Measurements from ENCODE around the gene RADIL.
A peak's percentile ranks its signal among the peaks of the same experiment; 100 is the strongest.

RADIL gene

GRCh38 chr7:4849390-4849789, 34.1 kb downstream of the RADIL start:
- DNase-seq = no peak

GRCh38 chr7:4845740-4846142, 37.8 kb downstream of the RADIL start:
- DNase-seq = no peak

- DNase-seq = no peak
Measured at GRCh38 chr7:4842319-4843064, 41.0 kb downstream of the RADIL start.

DNA sequence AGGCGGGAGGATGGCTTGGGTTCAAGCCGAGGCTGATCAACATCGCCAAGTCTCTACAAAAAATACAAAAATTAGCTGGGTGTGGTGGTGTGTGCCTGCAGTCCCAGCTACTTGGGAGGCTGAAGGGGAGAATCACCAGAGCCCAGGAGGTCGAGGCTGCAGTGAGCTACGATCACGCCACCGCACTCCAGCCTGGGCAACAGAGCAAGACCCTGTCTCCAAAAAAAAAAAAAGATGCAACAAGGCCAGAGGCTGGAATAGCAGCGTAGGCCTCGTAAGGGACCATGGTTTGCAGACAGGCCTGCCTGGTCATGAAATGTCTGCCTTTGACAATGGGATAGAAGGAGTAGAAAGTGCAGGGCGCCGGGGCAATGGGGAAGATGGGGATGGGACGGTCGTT, 41.7 kb downstream of the RADIL start:
- DNase-seq = no peak

- no peak for DNase-seq
Measured at GRCh38 chr7:4841007-4841784, 42.3 kb downstream of the RADIL start.

GRCh38 chr7:4840079-4840501, 43.4 kb downstream of the RADIL start:
- no peak for DNase-seq

DNA sequence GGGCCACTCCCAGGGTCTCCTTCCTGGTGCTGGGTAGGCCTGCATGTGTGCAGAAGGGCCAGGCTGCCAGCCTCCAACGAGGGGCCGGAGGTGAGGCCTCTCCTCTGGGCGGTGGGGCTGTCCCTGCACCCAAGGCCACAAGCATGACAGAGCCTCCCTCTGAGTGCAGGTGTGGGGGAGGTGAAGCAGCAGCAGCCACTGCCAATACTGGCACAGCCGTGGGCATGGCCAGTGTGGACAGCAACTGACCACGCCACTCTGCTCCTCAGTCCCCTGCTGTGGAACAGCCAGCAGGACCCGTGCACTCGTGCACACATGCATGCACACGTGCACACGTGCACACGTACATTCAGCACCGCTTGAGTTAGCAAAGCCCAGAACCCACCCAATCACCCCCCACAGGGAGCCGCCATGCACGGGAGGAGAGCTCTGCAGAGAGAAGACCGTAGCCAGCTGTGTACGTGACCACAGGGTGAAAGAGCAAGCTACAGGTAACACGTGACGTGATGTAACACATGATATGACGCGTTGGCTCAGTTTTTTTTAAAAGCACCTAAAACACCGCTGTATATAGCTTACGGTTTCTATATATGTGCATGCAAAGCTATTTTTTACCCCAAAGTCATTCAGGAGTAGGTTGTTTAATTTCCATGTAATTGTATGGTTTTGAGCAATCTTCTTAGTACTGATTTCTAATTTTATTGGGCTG, 44.7 kb downstream of the RADIL start:
- no peak for DNase-seq

DNA sequence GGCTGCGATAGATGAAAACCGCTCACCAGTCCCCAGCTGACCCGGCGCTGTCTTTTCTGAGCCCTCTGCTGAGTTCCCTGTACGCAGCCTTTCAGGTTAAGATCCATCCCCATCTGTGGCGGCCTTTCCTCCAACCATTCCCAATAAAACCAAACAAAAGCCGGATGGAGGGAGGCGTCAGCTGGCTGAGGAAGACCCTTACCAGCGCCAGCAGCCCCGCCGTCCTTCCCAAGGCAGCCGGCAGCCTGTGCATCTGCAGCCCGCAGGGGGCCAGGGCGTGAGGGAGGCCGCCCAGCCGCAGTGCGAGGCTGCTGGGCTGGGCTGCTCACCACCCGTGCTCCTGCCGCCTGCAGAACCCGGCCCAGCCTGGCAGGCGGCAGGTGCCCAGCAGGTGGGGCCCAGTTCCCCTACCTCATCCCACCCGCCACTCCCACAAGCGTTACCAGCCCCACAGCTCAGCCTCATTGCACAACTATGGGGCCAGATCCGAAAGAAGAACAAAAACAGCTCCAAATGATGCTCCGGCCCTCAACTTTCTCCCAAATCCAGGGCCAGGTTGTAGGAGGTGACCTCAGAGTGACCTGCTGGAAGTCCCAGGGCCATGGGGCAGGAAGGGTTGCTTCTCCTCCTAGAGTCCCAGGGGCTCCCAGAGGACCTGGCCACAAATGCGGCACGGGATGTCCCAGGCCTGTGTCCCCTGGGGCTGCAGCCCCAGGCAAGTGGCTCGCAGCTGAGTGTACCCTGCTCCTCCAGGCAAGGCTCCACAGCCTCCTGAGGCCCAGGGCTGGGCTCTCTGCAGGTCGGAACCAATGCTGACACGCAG, 45.5 kb downstream of the RADIL start:
- DNase-seq = no peak

GRCh38 chr7:4837041-4837802, 46.3 kb downstream of the RADIL start:
- DNase-seq = no peak

DNA sequence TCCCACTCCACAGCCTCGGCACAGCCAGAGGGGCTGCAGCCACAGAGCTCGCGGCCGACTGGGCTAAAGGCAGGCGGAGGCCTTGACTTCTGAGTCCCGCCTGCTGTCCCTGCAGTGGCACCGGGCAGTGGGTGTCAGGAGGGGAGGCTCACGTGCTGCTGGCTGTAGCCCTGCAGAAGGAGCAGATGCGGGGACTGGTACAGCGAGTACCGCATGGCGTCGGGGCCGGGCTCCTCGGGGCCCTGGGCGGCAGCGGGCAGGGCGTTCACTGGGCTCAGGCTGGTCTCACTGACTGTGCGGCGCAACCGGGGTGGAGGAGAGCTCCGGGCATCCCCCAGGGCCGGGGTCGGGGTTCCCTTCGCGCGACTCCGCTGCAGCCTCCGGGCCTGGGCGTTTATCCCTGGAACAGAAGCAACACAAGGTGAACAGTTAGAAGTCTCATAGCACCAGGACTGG, 47.3 kb downstream of the RADIL start:
- DNase-seq = no peak

- DNase-seq = no peak
Measured at GRCh38 chr7:4835398-4836205, 47.9 kb downstream of the RADIL start.

- DNase-seq = no peak
Measured at GRCh38 chr7:4834601-4835397, 48.7 kb downstream of the RADIL start.

DNA sequence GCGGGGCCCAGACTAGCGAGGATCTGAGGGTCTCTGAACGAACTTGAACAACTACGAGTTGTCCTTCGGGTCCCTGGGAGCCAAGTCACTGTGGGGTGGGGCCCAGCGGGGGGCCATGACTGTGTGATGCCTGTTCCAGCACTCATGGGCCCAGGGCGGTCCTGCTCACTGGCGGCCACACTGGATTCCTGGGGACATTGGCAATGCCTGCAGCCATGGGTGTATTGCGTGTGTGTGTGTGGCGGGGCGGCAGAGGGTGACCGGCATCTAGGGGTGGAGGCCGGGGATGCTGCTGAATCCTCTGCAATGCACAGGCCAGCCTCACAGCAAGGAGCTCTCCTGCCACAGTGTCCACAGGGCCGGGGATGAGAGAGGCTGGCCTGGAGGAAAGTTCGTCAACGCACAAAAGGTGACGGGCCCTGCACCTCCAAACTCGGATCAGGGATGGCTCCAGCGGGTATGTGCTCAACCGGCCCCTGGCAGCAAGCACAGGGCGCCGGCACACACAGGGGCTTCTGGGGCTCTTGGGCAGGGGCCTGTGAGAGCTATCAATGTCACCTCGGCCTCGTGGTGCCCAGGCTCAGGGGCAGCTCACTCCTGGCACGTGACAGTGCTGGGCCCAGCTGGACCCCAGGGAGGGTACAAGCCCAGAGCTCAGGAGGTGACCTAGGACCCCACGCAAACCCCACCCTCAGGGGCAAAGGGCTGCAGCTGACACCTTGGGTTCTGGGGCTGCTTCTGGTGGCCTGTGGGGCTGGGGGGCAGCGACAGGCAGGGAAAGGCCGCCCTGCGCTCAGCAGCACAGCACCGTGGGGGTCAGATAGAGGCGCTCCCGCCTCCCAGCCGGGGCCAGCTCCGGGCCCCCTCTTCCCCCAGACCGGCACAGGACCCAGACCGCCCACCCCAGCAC, 49.6 kb downstream of the RADIL start:
- DNase-seq = no peak

- no peak for DNase-seq
Measured at GRCh38 chr7:4833176-4833575, 50.3 kb downstream of the RADIL start.

DNA sequence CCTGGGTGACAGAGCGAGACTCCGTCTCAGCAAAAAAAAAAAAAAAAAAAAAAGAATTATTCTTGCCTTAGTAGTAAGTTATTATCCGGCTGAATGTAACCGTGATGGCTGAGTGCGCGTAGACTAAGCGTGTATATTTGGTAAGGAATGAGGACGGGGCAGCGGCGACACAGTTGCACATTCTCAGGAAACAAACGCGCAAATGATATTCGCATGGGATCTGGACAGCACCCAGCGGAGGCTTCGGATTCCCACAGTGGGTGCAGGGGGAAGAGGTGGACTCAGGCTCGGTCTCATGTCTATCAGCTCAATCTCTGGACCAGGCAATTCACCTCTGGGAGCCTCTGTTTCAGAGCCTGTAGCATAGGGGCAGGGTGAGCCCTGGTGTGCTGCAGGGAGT, 50.8 kb downstream of the RADIL start:
- no peak for DNase-seq

- no peak for DNase-seq
Measured at GRCh38 chr7:4831723-4832495, 51.6 kb downstream of the RADIL start.

DNA sequence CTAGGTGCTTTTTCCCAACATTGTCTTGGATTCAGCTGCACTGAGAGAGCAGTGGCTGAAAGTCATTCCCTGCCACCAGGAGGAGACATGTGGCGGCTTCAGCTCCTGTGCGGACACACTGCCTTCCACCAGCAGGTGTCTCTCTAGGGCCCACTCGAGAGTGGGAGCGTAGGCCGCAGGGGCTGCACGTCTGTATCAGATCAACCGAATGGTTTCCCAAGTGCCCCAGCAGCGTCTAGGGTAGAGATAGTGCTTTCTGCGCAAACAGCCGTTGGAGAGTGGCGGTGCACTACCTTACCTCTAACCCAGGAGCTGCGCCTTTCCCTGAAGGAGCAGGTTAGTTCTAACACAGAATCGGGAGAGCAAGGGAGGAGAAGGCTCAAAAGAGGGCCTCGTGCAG, 53.3 kb downstream of the RADIL start:
- peak; percentile 60 for DNase-seq

DNA sequence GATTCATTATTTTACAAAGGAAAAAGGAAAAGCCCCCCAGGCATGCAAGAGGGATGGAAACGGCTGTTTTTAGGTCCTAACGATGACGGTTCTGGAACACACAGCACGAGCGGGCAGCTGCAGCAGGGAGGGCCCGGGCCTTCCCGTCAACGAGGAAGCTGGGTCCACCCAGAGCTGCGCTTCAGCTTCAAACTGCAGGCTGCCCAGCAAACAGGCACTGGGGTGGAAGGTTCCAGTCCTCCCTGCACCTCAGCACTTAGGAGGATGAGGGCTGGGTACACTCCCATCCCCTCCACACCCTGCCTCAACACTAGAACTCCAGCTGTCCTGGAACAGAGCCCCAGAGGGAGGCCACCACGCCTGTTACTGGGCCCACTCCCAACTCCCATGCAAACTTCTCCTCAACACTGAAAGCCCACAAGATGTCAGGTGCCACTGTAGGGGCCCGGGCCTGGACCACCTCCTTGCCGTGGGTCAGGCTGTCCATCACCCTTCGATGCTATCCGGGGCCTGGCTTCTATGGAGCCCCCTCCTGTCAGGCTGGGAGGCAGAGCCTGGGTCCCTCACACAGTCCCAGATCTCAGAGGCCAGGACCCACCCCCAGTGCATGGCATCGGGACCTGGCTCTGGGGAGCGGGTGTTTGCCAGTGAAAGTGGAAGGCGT, 54.7 kb downstream of the RADIL start:
- DNase-seq = no peak
